Progenitor cell of endocrine pancreas (in vitro differentiated cells): ENCODE measurements around the gene SLC30A10. TPM values are rescaled to one million over a fixed set of nuclear protein-coding genes. Genes with fewer than 3 reads are reported as not detected.
"Not testable (repeated sequence)": the region's sequence is repeated elsewhere in the genome, so short reads cannot be mapped to it uniquely, and the experiment has no call there.

ENCODE experiments used
- DNase-seq: peaks from one replicate; pipeline ENCODE4 v3.0.0; 2021; ENCODE audit warnings: low spot score; ENCODE audit not compliant: unreplicated experiment
- H3K27ac Mint-ChIP-seq: 2 replicates; pipeline ENCODE4 v1.8.0; 2021; ENCODE audit warnings: mild to moderate bottlenecking, moderate library complexity, mixed read lengths
- H3K27me3 Mint-ChIP-seq: 2 replicates; pipeline ENCODE4 v1.8.0; 2021; ENCODE audit warnings: mixed read lengths
- H3K36me3 Mint-ChIP-seq: 2 replicates; pipeline ENCODE4 v1.8.0; 2022; ENCODE audit warnings: mixed read lengths; ENCODE audit not compliant: insufficient read depth
- H3K4me1 Mint-ChIP-seq: 2 replicates; pipeline ENCODE4 v1.8.0; 2021; ENCODE audit warnings: low read depth, mixed read lengths
- H3K4me3 Mint-ChIP-seq: 2 replicates; pipeline ENCODE4 v1.8.0; 2021; ENCODE audit warnings: low read depth, mild to moderate bottlenecking, moderate library complexity, mixed read lengths
- H3K9me3 Mint-ChIP-seq: 2 replicates; pipeline ENCODE4 v1.8.0; 2021; ENCODE audit warnings: low read depth, mixed read lengths
- CTCF ChIP-seq: fragments of 200-600 bp; sonication (generic); IDR thresholded peaks from one replicate; pipeline ENCODE4 v1.5.0; 2021; ENCODE audit warnings: antibody characterized with exemption, mild to moderate bottlenecking; ENCODE audit not compliant: unreplicated experiment
- total RNA-seq: library from RNA; stranded (reverse); gene quantifications from 2 replicates; pipeline ENCODE4 v1.2.1, GENCODE V29; 2021

Gene SLC30A10
- total RNA-seq, 1 donor from 2014 or later = 1.1 TPM

- Mint-ChIP-seq H3K4me3 (no peak overlapping the region), H3K27me3 (no peaks in the 10 kb centered on the region), H3K4me1 (peaks cover 11% of the 10 kb centered on the region), H3K36me3 (no peaks in the 10 kb centered on the region), H3K27ac (no peak overlapping the region), H3K9me3 (no peaks in the 10 kb centered on the region)
- peak; percentile 22 for TF ChIP-seq CTCF
- no peak for DNase-seq
Measured at GRCh38 chr1:219876798-219877209, 51.6 kb downstream of the SLC30A10 start.

GRCh38 chr1:219875860-219876259 is 52.5 kb downstream of the SLC30A10 start:
- Mint-ChIP-seq H3K4me3 (no peak overlapping the region), H3K4me1 (peaks cover 8% of the 10 kb centered on the region), H3K36me3 (no peaks in the 10 kb centered on the region), H3K27me3 (no peaks in the 10 kb centered on the region), H3K27ac (no peak overlapping the region), H3K9me3 (no peaks in the 10 kb centered on the region)
- TF ChIP-seq CTCF = no peak
- DNase-seq = no peak

- H3K27me3 Mint-ChIP-seq, DNase-seq, H3K27ac Mint-ChIP-seq, H3K36me3 Mint-ChIP-seq, H3K9me3 Mint-ChIP-seq, H3K4me3 Mint-ChIP-seq, H3K4me1 Mint-ChIP-seq: not testable (repeated sequence)
Measured at GRCh38 chr1:219872538-219872937, 55.8 kb downstream of the SLC30A10 start.

- TF ChIP-seq CTCF = no peak
- H3K36me3 Mint-ChIP-seq = no peaks in the 10 kb centered on the region
- peaks cover 8% of the 10 kb centered on the region for H3K4me1 Mint-ChIP-seq
- no peak for DNase-seq
- no peaks in the 10 kb centered on the region for H3K27me3 Mint-ChIP-seq
- no peak overlapping the region for H3K4me3 Mint-ChIP-seq
- no peaks in the 10 kb centered on the region for H3K9me3 Mint-ChIP-seq
- no peak overlapping the region for H3K27ac Mint-ChIP-seq
Measured at GRCh38 chr1:219871427-219872057, 56.8 kb downstream of the SLC30A10 start.

- not testable (repeated sequence) for H3K4me3 Mint-ChIP-seq, H3K9me3 Mint-ChIP-seq, H3K4me1 Mint-ChIP-seq
Measured at GRCh38 chr1:219868615-219869014, 59.7 kb downstream of the SLC30A10 start.

More at GRCh38 chr1:219868615-219869014, 59.7 kb downstream of the SLC30A10 start:
- H3K27ac Mint-ChIP-seq, H3K36me3 Mint-ChIP-seq, H3K27me3 Mint-ChIP-seq, DNase-seq: not testable (repeated sequence)

Other genes with a start within 250 kb of the SLC30A10 start
- gene EPRS1, start 117.9 kb upstream of the SLC30A10 start, total RNA-seq = 103 TPM in 2 replicates
- 27.1 and 27.6 TPM in 2 replicates for gene BPNT1, start 161.2 kb upstream of the SLC30A10 start, total RNA-seq
- gene IARS2, start 165.6 kb upstream of the SLC30A10 start, total RNA-seq = 60.7 and 64.7 TPM in 2 replicates